ENCODE data around the gene RIN1. TPM values are rescaled to one million over a fixed set of nuclear protein-coding genes. Genes with fewer than 3 reads are reported as not detected.

RIN1 gene
- total and polyA plus RNA-seq, 2 of the 13 experiments (the other 11 are each of a cell fraction or from before 2014, with no cell fraction given) = 2.4 to 4.1 TPM

- TF ChIP-seq, protein P1, sequence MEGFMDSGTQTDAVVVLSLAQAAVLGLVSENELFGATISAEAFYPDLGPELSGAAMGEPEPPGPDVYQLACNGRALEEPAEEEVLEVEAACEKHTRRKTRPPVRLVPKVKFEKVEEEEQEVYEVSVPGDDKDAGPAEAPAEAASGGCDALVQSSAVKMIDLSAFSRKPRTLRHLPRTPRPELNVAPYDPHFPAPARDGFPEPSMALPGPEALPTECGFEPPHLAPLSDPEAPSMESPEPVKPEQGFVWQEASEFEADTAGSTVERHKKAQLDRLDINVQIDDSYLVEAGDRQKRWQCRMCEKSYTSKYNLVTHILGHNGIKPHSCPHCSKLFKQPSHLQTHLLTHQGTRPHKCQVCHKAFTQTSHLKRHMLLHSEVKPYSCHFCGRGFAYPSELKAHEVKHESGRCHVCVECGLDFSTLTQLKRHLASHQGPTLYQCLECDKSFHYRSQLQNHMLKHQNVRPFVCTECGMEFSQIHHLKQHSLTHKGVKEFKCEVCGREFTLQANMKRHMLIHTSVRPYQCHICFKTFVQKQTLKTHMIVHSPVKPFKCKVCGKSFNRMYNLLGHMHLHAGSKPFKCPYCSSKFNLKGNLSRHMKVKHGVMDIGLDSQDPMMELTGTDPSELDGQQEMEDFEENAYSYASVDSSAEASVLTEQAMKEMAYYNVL (CRISPR knock-in tag; IDR thresholded peaks at IDR 0.05; ENCODE audit: borderline replicate concordance) = no peak
- TF ChIP-seq ZNF253 (CRISPR knock-in tag; IDR thresholded peaks at IDR 0.05; ENCODE audit: borderline replicate concordance) (no peak), IKZF4 (CRISPR knock-in tag; IDR thresholded peaks at IDR 0.05; ENCODE audit: borderline replicate concordance, low read depth, not compliant biosample characterization) (no peak), RBM22 (optimal IDR thresholded peaks at IDR 0.05; ENCODE audit: low read length) (no peak), SMARCE1 (IDR thresholded peaks at IDR 0.05; ENCODE audit: borderline replicate concordance) (no peak), SRY (CRISPR knock-in tag; IDR thresholded peaks at IDR 0.05) (no peak), ZMAT5 (CRISPR knock-in tag; IDR thresholded peaks at IDR 0.05; ENCODE audit: borderline replicate concordance, low read depth) (no peak), PHF20 (CRISPR knock-in tag; IDR thresholded peaks at IDR 0.05) (0 out of 2 replicates have a peak, but pooled peaks have one; percentile 22), ZFP36 (IDR thresholded peaks at IDR 0.05; ENCODE audit: borderline replicate concordance, low read depth, low read length, partially characterized antibody) (no peak), ZSCAN30 (CRISPR knock-in tag; IDR thresholded peaks at IDR 0.05) (peak; percentile 85), ZNF775 (CRISPR knock-in tag; IDR thresholded peaks at IDR 0.05; ENCODE audit: borderline replicate concordance) (no peak), ZNF770 (CRISPR knock-in tag; IDR thresholded peaks at IDR 0.05) (0 out of 2 replicates have a peak, but pooled peaks have one; percentile 60), BHLHE40 (IDR thresholded peaks at IDR 0.05; ENCODE audit: low read length) (peak; percentile 86), ZNF660 (CRISPR knock-in tag; IDR thresholded peaks at IDR 0.05; ENCODE audit: borderline replicate concordance, low read depth) (no peak), TIGD3 (CRISPR knock-in tag; IDR thresholded peaks at IDR 0.05; ENCODE audit: borderline replicate concordance) (no peak), DR1 (CRISPR knock-in tag; IDR thresholded peaks at IDR 0.05) (no peak), SALL1 (CRISPR knock-in tag; IDR thresholded peaks at IDR 0.05) (peak; percentile 81), SETDB1 (CRISPR knock-in tag; IDR thresholded peaks at IDR 0.05; ENCODE audit: borderline replicate concordance) (no peak), ZFP1 (CRISPR knock-in tag; IDR thresholded peaks at IDR 0.05) (peak; percentile 83; the same call in 1 of the 2 replicates)
- TF ChIP-seq, protein P2, sequence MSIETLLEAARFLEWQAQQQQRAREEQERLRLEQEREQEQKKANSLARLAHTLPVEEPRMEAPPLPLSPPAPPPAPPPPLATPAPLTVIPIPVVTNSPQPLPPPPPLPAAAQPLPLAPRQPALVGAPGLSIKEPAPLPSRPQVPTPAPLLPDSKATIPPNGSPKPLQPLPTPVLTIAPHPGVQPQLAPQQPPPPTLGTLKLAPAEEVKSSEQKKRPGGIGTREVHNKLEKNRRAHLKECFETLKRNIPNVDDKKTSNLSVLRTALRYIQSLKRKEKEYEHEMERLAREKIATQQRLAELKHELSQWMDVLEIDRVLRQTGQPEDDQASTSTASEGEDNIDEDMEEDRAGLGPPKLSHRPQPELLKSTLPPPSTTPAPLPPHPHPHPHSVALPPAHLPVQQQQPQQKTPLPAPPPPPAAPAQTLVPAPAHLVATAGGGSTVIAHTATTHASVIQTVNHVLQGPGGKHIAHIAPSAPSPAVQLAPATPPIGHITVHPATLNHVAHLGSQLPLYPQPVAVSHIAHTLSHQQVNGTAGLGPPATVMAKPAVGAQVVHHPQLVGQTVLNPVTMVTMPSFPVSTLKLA (IDR thresholded peaks at IDR 0.05) = peak; percentile 67
- TF ChIP-seq, protein P3, sequence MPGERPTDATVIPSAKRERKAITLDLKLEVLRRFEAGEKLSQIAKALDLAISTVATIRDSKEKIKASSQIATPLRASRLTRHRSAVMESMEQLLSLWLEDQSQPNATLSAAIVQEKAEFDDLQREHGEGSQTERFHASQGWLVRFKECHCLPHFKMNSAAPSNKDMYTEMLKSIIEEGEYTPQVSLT (CRISPR knock-in tag; IDR thresholded peaks at IDR 0.05; ENCODE audit: borderline replicate concordance, low read depth) = no peak
These were observed 7.7 kb downstream of the RIN1 start (continued) for GRCh38 chr11:66328302-66329144.

Data from HepG2 (cell line).